Mammary microvascular endothelial cell (primary cell): ENCODE results near the gene TRRAP. TPM values are rescaled to one million over a fixed set of nuclear protein-coding genes. Genes with fewer than 3 reads are reported as not detected.

Experiments
- total RNA-seq: library from RNA; depleted of rRNA; stranded (reverse); fragments of >200 nt; gene quantifications from 2 replicates; pipeline ENCODE4 v1.2.3, GENCODE V29; 2015

Gene TRRAP
- 19.6 and 21.7 TPM in 2 replicates for total RNA-seq

GRCh38 chr7:98878365-98879197, at the start of gene TRRAP:
Gene TRRAP (plus strand): TSS chr7:98878532. CDS start chr7:98881151, 2,619 bp downstream.

GRCh38 chr7:98869597-98870120, 8.7 kb upstream of the TRRAP start, which contains the start of gene TMEM130:
Gene TMEM130 (minus strand): TSS chr7:98870014. CDS start chr7:98869861, 153 bp downstream.

Other genes starting within 250 kb of the TRRAP start
- gene TMEM130, start 8.5 kb upstream of the TRRAP start, total RNA-seq: not detected in 2 replicates